HepG2 (cell line): ENCODE measurements around the gene PPP2R2D. TPM values are rescaled to one million over a fixed set of nuclear protein-coding genes. Genes with fewer than 3 reads are reported as not detected.

Experiments used
- AKAP8 ChIP-seq: sonication (generic); formaldehyde crosslinking; IDR thresholded peaks from 2 replicates; pipeline ENCODE4 v1.5.1; 2020; ENCODE audit warnings: mild to moderate bottlenecking, missing genetic modification reagents
- CBX1 ChIP-seq: IDR thresholded peaks from one replicate; pipeline ENCODE4 v1.6.1; 2016; ENCODE audit warnings: antibody characterized with exemption, low read depth
- ELF4 ChIP-seq: sonication (generic); formaldehyde crosslinking; IDR thresholded peaks from 2 replicates; pipeline ENCODE4 v1.5.0; 2020; ENCODE audit warnings: missing genetic modification reagents, mild to moderate bottlenecking, moderate library complexity, borderline replicate concordance
- ERF ChIP-seq: IDR thresholded peaks from 2 replicates; pipeline ENCODE4 v1.6.1; 2018; ENCODE audit warnings: missing biosample characterization, missing genetic modification reagents
- GTF3A ChIP-seq: sonication (generic); formaldehyde crosslinking; conservative IDR thresholded peaks from 2 replicates; pipeline ENCODE4 v1.4.0; 2020; ENCODE audit warnings: mild to moderate bottlenecking, missing genetic modification reagents
- HMGXB4 ChIP-seq, 2 experiments: sonication (generic) in 1 of 2; formaldehyde crosslinking in 1 of 2; IDR thresholded peaks; 2 replicates each; pipeline versions ENCODE4 v1.4.0 to v1.6.1; 2018 to 2020; ENCODE audit warnings: missing genetic modification reagents in 2 of 2, borderline replicate concordance in 1 of 2, low read depth in 1 of 2, mild to moderate bottlenecking in 1 of 2, missing biosample characterization in 1 of 2
- MBNL3 ChIP-seq: fragments of 250-450 bp; sonication (Bioruptor Pico); conservative IDR thresholded peaks from 2 replicates; pipeline ENCODE4 v1.8.0; 2022; ENCODE audit warnings: mild to moderate bottlenecking, inconsistent platforms
- NCOR1 ChIP-seq: fragments of 200-600 bp; sonication (generic); IDR thresholded peaks from 2 replicates; pipeline ENCODE4 v1.7.0; 2017; ENCODE audit warnings: antibody characterized with exemption, low read length, borderline replicate concordance
- RBFOX2 ChIP-seq: fragments of 200-400 bp; formaldehyde crosslinking; IDR thresholded peaks from 2 replicates; pipeline ENCODE4 v1.6.1; 2017; ENCODE audit warnings: low read depth, mild to moderate bottlenecking, low read length
- RBM39 ChIP-seq: fragments of 200-400 bp; formaldehyde crosslinking; IDR thresholded peaks from one replicate; pipeline ENCODE4 v1.6.1; 2018; ENCODE audit warnings: antibody characterized with exemption, mild to moderate bottlenecking, low read depth, low read length; ENCODE audit not compliant: poor library complexity, severe bottlenecking
- TBX2 ChIP-seq: sonication (generic); formaldehyde crosslinking; IDR thresholded peaks from 2 replicates; pipeline ENCODE4 v1.5.0; 2020; ENCODE audit warnings: missing genetic modification reagents, mild to moderate bottlenecking, borderline replicate concordance
- TFDP1 ChIP-seq: IDR thresholded peaks from 2 replicates; pipeline ENCODE4 v1.6.1; 2016; ENCODE audit warnings: missing compliant biosample characterization, missing genetic modification reagents, borderline replicate concordance
- ZBTB21 ChIP-seq: sonication (generic); formaldehyde crosslinking; IDR thresholded peaks from 2 replicates; pipeline ENCODE4 v1.4.0; 2020; ENCODE audit warnings: missing genetic modification reagents
- ZNF18 ChIP-seq: sonication (generic); formaldehyde crosslinking; IDR thresholded peaks from 2 replicates; pipeline ENCODE4 v1.8.0; 2022; ENCODE audit warnings: mild to moderate bottlenecking, missing genetic modification reagents; ENCODE audit not compliant: insufficient replicate concordance
- ZNF362 ChIP-seq: sonication (generic); formaldehyde crosslinking; IDR thresholded peaks from 2 replicates; pipeline ENCODE4 v1.4.0; 2020; ENCODE audit warnings: missing genetic modification reagents, mild to moderate bottlenecking, borderline replicate concordance
- ZNF562 ChIP-seq: sonication (generic); formaldehyde crosslinking; IDR thresholded peaks from 2 replicates; pipeline ENCODE4 v1.8.0; 2022; ENCODE audit warnings: missing genetic modification reagents, borderline replicate concordance
- ZNF574 ChIP-seq: sonication (generic); formaldehyde crosslinking; IDR thresholded peaks from 2 replicates; pipeline ENCODE4 v1.4.0; 2020; ENCODE audit warnings: missing genetic modification reagents
- ZNF720 ChIP-seq: sonication (generic); formaldehyde crosslinking; IDR thresholded peaks from 2 replicates; pipeline ENCODE4 v1.4.0; 2020; ENCODE audit warnings: missing genetic modification reagents
- ZNF792 ChIP-seq: IDR thresholded peaks from 2 replicates; pipeline ENCODE4 v1.6.1; 2016
- ZZZ3 ChIP-seq: sonication (generic); formaldehyde crosslinking; IDR thresholded peaks from 2 replicates; pipeline ENCODE4 v1.4.0; 2020; ENCODE audit warnings: missing genetic modification reagents, mild to moderate bottlenecking, borderline replicate concordance
- polyA plus RNA-seq, 8 experiments: library from polyadenylated mRNA; depleted of rRNA in 3 of 8; stranded (reverse) in 7 of 8; unstranded in 1 of 8; fragments of >200 nt; fragmentation: Illumina TruSeq in 4 of 8; extraction: Trizol in 4 of 8; gene quantifications; 2 replicates each; pipeline versions ENCODE4 v1.2.1 to v1.2.3, GENCODE V29; 2011 to 2016; ENCODE audit warnings: low read depth in 4 of 8, missing spikeins in 1 of 8, mixed read lengths in 1 of 8; ENCODE audit not compliant: insufficient read depth in 1 of 8
- total RNA-seq, 5 experiments: library from RNA; depleted of rRNA; stranded (reverse); fragments of >200 nt; fragmentation: Illumina TruSeq; extraction: Trizol; gene quantifications; 2 replicates each; pipeline ENCODE4 v1.2.3, GENCODE V29; 2016; ENCODE audit warnings: low read depth in 1 of 5

Gene PPP2R2D
- total and polyA plus RNA-seq, 2 of the 13 experiments (the other 11 are each of a cell fraction or from before 2014, with no cell fraction given): 32.7 to 33.2 TPM

- TF ChIP-seq AKAP8 (CRISPR knock-in tag) (no peak), TFDP1 (CRISPR knock-in tag) (0 out of 2 replicates have a peak, but pooled peaks have one; percentile 13), ZNF362 (peak; percentile 39; the same call in 1 of the 2 replicates), ZNF562 (CRISPR knock-in tag) (no peak), NCOR1 (no peak), CBX1 (no peak), ZBTB21 (CRISPR knock-in tag) (no peak), ZNF574 (CRISPR knock-in tag) (peak; percentile 32; the same call in 1 of the 2 replicates), MBNL3 (CRISPR knock-in tag) (no peak), GTF3A (no peak), ELF4 (CRISPR knock-in tag) (no peak), ZNF720 (CRISPR knock-in tag) (no peak), TBX2 (peak; percentile 64; the same call in 1 of the 2 replicates), RBFOX2 (peak; percentile 67), ZZZ3 (CRISPR knock-in tag) (peak; percentile 64; the same call in 1 of the 2 replicates), RBM39 (peak; percentile 73), HMGXB4 (CRISPR knock-in tag; IDR thresholded peaks at IDR 0.05; ENCODE audit: borderline replicate concordance in 1 of 2, low read depth in 1 of 2) (peak; percentile 44 to 46; a peak in 2 of 4 replicates), ZNF18 (CRISPR knock-in tag) (no peak), ERF (CRISPR knock-in tag) (peak; percentile 54; the same call in 1 of the 2 replicates), ZNF792 (no peak)
These were observed at the start of gene PPP2R2D (continued) for GRCh38 chr10:131900350-131901152.
